ENCODE results near the gene S100P.

The S100P gene

DNA sequence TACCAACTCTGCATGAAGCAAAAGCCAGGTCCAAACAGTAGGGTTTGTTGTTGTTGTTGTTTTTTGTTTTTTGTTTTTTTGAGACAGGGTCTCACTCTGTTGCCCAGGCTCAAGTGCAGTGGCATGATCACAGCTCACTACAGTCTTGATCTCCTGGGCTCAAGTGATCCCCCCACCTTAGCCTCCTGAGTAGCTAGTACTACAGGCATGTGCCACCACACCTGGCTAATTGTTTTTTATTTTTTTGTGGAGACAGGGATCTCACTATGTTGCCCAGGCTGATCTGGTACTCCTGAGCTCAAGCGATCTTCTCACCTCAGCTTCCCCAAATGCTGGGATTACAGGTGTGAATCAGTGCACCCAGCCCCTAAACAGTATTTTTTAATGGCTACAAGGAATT, 6.2 kb downstream of the S100P start:
- no peak overlapping the region for H3K4me3 ChIP-seq (ENCODE audit: low read depth, low read length)
- TF ChIP-seq, protein P1, sequence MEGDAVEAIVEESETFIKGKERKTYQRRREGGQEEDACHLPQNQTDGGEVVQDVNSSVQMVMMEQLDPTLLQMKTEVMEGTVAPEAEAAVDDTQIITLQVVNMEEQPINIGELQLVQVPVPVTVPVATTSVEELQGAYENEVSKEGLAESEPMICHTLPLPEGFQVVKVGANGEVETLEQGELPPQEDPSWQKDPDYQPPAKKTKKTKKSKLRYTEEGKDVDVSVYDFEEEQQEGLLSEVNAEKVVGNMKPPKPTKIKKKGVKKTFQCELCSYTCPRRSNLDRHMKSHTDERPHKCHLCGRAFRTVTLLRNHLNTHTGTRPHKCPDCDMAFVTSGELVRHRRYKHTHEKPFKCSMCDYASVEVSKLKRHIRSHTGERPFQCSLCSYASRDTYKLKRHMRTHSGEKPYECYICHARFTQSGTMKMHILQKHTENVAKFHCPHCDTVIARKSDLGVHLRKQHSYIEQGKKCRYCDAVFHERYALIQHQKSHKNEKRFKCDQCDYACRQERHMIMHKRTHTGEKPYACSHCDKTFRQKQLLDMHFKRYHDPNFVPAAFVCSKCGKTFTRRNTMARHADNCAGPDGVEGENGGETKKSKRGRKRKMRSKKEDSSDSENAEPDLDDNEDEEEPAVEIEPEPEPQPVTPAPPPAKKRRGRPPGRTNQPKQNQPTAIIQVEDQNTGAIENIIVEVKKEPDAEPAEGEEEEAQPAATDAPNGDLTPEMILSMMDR (IDR thresholded peaks at IDR 0.05; ENCODE audit: borderline replicate concordance, insufficient read depth, low read depth, low read length) = no peak

DNA sequence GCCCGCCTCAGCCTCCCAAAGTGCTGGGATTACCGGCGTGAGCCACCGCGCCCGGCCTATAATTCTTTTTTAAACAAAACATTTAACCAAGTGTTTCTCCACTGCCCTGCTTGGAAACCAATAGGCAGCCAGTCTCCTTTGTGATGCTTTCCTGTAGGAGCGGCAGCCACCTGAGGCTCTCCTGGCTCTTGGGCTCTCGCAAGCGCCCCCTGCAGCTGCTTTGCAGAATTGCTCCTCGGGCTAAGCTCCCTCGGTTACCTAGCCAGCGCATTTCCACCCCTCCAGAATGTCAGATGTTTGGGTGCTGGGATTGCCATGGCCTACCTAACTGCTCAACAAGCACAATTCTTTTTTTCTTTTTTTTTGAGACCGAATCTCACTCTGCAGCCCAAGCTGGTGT, 7.7 kb downstream of the S100P start:
- no peak overlapping the region for H3K4me3 ChIP-seq (ENCODE audit: low read depth, low read length)
- TF ChIP-seq, protein P1 (IDR thresholded peaks at IDR 0.05; ENCODE audit: borderline replicate concordance, insufficient read depth, low read depth, low read length) = peak; percentile 31; the same call in 1 of the 2 replicates

DNA sequence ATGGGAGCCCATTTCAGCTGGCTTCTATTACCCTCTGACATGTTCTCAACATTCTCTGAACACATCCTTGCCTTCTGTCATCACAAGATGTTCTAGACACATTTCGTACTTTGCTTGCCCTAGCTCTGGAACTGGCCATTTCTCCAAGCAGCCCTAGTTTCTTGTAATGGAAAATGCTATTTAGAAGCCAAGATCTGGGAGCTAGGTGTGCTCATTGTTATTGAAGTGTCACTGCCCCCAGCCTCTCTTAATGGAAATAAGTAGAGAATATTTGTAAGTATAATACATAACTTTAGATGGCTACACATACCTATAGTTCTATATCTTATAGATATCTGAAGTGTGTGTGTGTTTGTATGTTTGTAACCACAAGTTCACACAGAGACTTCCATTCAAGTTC, 9.1 kb downstream of the S100P start:
- no peak overlapping the region for H3K4me3 ChIP-seq (ENCODE audit: low read depth, low read length)
- TF ChIP-seq, protein P1 (IDR thresholded peaks at IDR 0.05; ENCODE audit: borderline replicate concordance, insufficient read depth, low read depth, low read length) = no peak

DNA sequence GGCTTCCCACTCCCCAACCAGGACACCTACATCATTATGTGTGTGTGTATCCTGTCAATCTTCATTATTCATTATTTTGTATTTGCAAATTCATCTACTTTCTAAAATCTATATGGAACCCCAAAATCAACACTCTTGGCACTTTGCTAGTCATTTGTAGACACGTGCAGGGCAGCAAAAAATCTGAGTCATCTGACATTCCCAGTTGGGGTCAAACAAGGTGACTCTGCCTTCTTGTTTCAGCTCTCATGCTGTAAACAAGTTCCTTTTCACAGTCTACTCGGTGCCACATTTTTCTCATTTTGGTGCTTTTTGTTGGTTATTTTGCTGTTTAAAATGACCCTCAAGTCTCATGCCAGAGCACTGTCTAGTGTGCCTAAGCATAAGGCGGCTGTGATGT, 10.1 kb downstream of the S100P start:
- TF ChIP-seq, protein P1 (IDR thresholded peaks at IDR 0.05; ENCODE audit: borderline replicate concordance, insufficient read depth, low read depth, low read length) = no peak
- H3K4me3 ChIP-seq (ENCODE audit: low read depth, low read length) = no peak overlapping the region

DNA sequence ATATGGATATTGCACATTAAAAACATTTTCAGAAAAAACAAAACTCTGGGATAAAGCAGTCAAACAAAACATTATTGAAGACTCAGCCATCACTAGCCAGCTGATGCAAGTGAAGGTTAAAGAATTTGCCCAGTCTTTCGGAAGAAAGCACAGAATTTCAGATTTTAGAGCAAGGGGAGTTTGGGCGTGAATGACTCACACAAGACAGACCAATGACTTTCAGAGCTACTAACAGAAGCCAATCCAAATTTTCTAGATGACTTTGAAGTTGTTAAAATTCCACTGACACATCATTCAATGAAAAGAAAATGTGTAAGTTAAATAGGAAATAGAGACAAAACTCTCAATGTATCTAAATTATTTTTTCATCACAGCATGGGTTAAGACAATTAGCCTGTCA, 12.0 kb downstream of the S100P start:
- TF ChIP-seq, protein P1 (IDR thresholded peaks at IDR 0.05; ENCODE audit: borderline replicate concordance, insufficient read depth, low read depth, low read length) = no peak
- H3K4me3 ChIP-seq (ENCODE audit: low read depth, low read length) = no peak overlapping the region

DNA sequence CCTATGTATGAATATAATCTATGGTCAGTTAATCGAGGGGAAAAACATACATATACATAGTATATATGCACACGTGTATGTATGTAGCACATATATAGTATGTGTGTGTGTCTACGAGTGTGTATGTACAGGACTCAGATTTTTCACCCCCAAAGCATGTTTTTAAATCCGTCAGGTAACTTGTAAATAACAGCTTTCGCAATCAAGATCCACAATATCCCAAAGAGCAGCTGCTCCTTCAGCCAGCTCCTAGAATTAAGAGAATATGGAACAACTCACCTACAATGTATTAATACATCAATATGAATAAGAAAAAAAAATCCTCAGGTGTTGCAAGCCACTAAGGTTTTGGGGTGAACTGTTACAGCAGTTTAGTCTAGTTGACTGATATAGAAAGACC, 12.5 kb downstream of the S100P start:
- TF ChIP-seq, protein P1 (IDR thresholded peaks at IDR 0.05; ENCODE audit: borderline replicate concordance, insufficient read depth, low read depth, low read length) = no peak
- no peak overlapping the region for H3K4me3 ChIP-seq (ENCODE audit: low read depth, low read length)

DNA sequence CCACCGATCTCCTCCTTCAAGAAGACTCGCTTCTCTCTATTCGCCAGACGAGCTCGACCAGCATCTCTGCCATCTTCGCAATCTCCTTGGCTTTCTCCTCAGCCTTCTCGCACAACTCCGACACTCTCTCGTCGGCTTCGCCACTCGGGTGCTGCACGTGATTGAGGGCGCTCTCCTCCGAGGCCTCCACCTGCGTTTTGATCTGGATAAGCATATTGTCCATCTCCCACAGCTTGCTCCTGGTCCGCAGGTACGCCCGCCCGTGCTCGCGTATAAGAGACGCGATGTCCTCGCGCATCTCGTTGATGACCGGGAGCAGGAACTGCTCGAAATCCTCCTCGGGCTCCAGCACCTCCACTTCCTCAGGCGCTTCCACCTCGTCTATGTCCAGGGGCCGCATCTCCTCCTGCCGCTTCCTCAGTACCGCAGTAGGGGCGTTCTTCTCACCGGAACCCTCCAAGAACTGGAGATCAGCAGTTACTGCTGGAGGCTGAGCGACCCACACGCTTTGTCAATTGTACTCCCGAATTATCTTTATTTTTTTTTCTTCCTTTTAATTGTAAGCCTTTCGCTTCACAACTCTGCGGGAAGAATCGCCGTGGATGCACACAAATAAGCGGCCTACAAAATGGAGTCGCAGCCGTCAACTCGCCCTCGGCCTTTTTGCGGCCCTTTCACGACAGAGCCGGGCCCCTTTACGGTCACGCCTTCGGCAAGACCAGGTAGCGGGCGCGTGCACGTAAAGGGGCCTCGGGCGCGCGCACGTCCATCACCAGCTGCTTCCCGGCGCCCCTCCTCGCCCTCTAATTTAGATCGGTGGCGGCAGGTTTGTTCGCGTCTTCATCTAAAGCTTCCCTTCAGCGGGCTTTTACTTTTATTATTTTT, 15.8 kb downstream of the S100P start, which contains the start of gene MRFAP1L1:
Gene MRFAP1L1 (minus strand): TSS at position 636 of the 885 bp plus-strand sequence. CDS start 236 bp downstream, at position 400.
- peak within 1 kb of the TSS; percentile 62 for H3K4me3 ChIP-seq (ENCODE audit: low read depth, low read length)

More for the DNA sequence above, 15.8 kb downstream of the S100P start, which contains the start of gene MRFAP1L1:
- TF ChIP-seq, protein P1 (IDR thresholded peaks at IDR 0.05; ENCODE audit: borderline replicate concordance, insufficient read depth, low read depth, low read length) = no peak

Measured in GM12875 (cell line).